ENCODE data around the gene TNIP2. TPM values are rescaled to one million over a fixed set of nuclear protein-coding genes. Genes with fewer than 3 reads are reported as not detected.
A peak's percentile ranks its signal among the peaks of the same experiment; 100 is the strongest.

The TNIP2 gene
- polyA plus RNA-seq, 2 donors, result 29.3 to 29.7 TPM

- Histone ChIP-seq H3K4me1 (ENCODE audit: control insufficient read depth in 2 of 2, insufficient read depth in 2 of 2, low read length in 1 of 2) (peaks cover 20 to 57% of the 10 kb centered on the region in 2 donors), H3K27me3 (ENCODE audit: control insufficient read depth in 1 of 2, insufficient read depth in 2 of 2, low read length in 2 of 2) (no peaks in the 10 kb centered on the region), H3K4me3 (ENCODE audit: low read depth in 1 of 2, low read length in 2 of 2) (peak overlapping the region; percentile 62 to 76), H3K27ac (ENCODE audit: low read depth in 2 of 2, low read length in 1 of 2) (peak overlapping the region; percentile 70 to 93), H3K36me3 (ENCODE audit: control insufficient read depth in 2 of 2, insufficient read depth in 2 of 2, low read length in 1 of 2) (peaks cover 0 to 2% of the 10 kb centered on the region in 2 donors), H3K9me3 (ENCODE audit: control insufficient read depth in 2 of 2, insufficient read depth in 1 of 2, low read depth in 1 of 2, low read length in 1 of 2) (no peaks in the 10 kb centered on the region)
- 12 to 15% methylated on average over 33 to 34 of the region's 34 CpGs for WGBS, 2 donors
Measured at GRCh38 chr4:2793586-2794485, 37.7 kb upstream of the TNIP2 start.

- Histone ChIP-seq H3K27ac (ENCODE audit: low read depth in 2 of 2, low read length in 1 of 2) (peak within 1 kb of the TSS; percentile 70 to 93), H3K4me3 (ENCODE audit: low read depth in 1 of 2, low read length in 2 of 2) (peak within 1 kb of the TSS; percentile 62 to 76), H3K9me3 (ENCODE audit: control insufficient read depth in 2 of 2, insufficient read depth in 1 of 2, low read depth in 1 of 2, low read length in 1 of 2) (no peaks in the 10 kb centered on the region), H3K4me1 (ENCODE audit: control insufficient read depth in 2 of 2, insufficient read depth in 2 of 2, low read length in 1 of 2) (peaks cover 16 to 50% of the 10 kb centered on the region in 2 donors), H3K36me3 (ENCODE audit: control insufficient read depth in 2 of 2, insufficient read depth in 2 of 2, low read length in 1 of 2) (peaks cover 0 to 2% of the 10 kb centered on the region in 2 donors), H3K27me3 (ENCODE audit: control insufficient read depth in 1 of 2, insufficient read depth in 2 of 2, low read length in 2 of 2) (no peaks in the 10 kb centered on the region)
- 8 to 13% methylated on average over 69 to 104 of the region's 104 CpGs for WGBS, 2 donors
Measured at GRCh38 chr4:2792711-2793585, 36.8 kb upstream of the TNIP2 start, which contains the start of gene SH3BP2. SH3BP2 (plus strand) TSS chr4:2793085; CDS start chr4:2820618, 27,533 bp downstream.

- Histone ChIP-seq H3K4me3 (ENCODE audit: low read depth in 1 of 2, low read length in 2 of 2) (no peak overlapping the region), H3K36me3 (ENCODE audit: control insufficient read depth in 2 of 2, insufficient read depth in 2 of 2, low read length in 1 of 2) (peaks cover 0 to 2% of the 10 kb centered on the region in 2 donors), H3K4me1 (ENCODE audit: control insufficient read depth in 2 of 2, insufficient read depth in 2 of 2, low read length in 1 of 2) (peaks cover 16 to 49% of the 10 kb centered on the region in 2 donors), H3K27ac (ENCODE audit: low read depth in 2 of 2, low read length in 1 of 2) (peak overlapping the region in 1 of 2 donors; percentile 16), H3K9me3 (ENCODE audit: control insufficient read depth in 2 of 2, insufficient read depth in 1 of 2, low read depth in 1 of 2, low read length in 1 of 2) (no peaks in the 10 kb centered on the region), H3K27me3 (ENCODE audit: control insufficient read depth in 1 of 2, insufficient read depth in 2 of 2, low read length in 2 of 2) (no peaks in the 10 kb centered on the region)
- WGBS, 2 donors, result 75 to 80% methylated on average over 7 to 8 of the region's 8 CpGs
Measured at GRCh38 chr4:2792396-2792710, 36.2 kb upstream of the TNIP2 start.

GRCh38 chr4:2791518-2792395 is 35.6 kb upstream of the TNIP2 start:
- H3K27me3 ChIP-seq (ENCODE audit: control insufficient read depth in 1 of 2, insufficient read depth in 2 of 2, low read length in 2 of 2), result no peaks in the 10 kb centered on the region
- 94% methylated on average over 10 of the region's 10 CpGs for WGBS, 2 donors
- peak overlapping the region in 1 of 2 donors; percentile 16 for H3K27ac ChIP-seq (ENCODE audit: low read depth in 2 of 2, low read length in 1 of 2)

GRCh38 chr4:2790583-2791517 is 34.7 kb upstream of the TNIP2 start:
- Histone ChIP-seq H3K27ac (ENCODE audit: low read depth in 2 of 2, low read length in 1 of 2) (peak overlapping the region in 1 of 2 donors; percentile 16), H3K4me1 (ENCODE audit: control insufficient read depth in 2 of 2, insufficient read depth in 2 of 2, low read length in 1 of 2) (peaks cover 7 to 37% of the 10 kb centered on the region in 2 donors)

More at GRCh38 chr4:2791518-2792395, 35.6 kb upstream of the TNIP2 start:
- H3K4me1 ChIP-seq (ENCODE audit: control insufficient read depth in 2 of 2, insufficient read depth in 2 of 2, low read length in 1 of 2), result peaks cover 12 to 43% of the 10 kb centered on the region in 2 donors
- H3K9me3 ChIP-seq (ENCODE audit: control insufficient read depth in 2 of 2, insufficient read depth in 1 of 2, low read depth in 1 of 2, low read length in 1 of 2), result no peaks in the 10 kb centered on the region
- no peak overlapping the region for H3K4me3 ChIP-seq (ENCODE audit: low read depth in 1 of 2, low read length in 2 of 2)
- peaks cover 0 to 2% of the 10 kb centered on the region in 2 donors for H3K36me3 ChIP-seq (ENCODE audit: control insufficient read depth in 2 of 2, insufficient read depth in 2 of 2, low read length in 1 of 2)

GRCh38 chr4:2789793-2790582 is 33.9 kb upstream of the TNIP2 start:
- H3K27me3 ChIP-seq (ENCODE audit: control insufficient read depth in 1 of 2, insufficient read depth in 2 of 2, low read length in 2 of 2), result no peaks in the 10 kb centered on the region
- peaks cover 6 to 28% of the 10 kb centered on the region in 2 donors for H3K4me1 ChIP-seq (ENCODE audit: control insufficient read depth in 2 of 2, insufficient read depth in 2 of 2, low read length in 1 of 2)
- no peak overlapping the region for H3K27ac ChIP-seq (ENCODE audit: low read depth in 2 of 2, low read length in 1 of 2)
- H3K4me3 ChIP-seq (ENCODE audit: low read depth in 1 of 2, low read length in 2 of 2), result no peak overlapping the region
- WGBS, 2 donors, result 79 to 86% methylated on average over 24 of the region's 24 CpGs
- H3K36me3 ChIP-seq (ENCODE audit: control insufficient read depth in 2 of 2, insufficient read depth in 2 of 2, low read length in 1 of 2), result no peaks in the 10 kb centered on the region
- H3K9me3 ChIP-seq (ENCODE audit: control insufficient read depth in 2 of 2, insufficient read depth in 1 of 2, low read depth in 1 of 2, low read length in 1 of 2), result no peaks in the 10 kb centered on the region

More at GRCh38 chr4:2790583-2791517, 34.7 kb upstream of the TNIP2 start:
- 69 to 72% methylated on average over 19 of the region's 19 CpGs for WGBS, 2 donors
- no peaks in the 10 kb centered on the region for H3K9me3 ChIP-seq (ENCODE audit: control insufficient read depth in 2 of 2, insufficient read depth in 1 of 2, low read depth in 1 of 2, low read length in 1 of 2)
- no peaks in the 10 kb centered on the region for H3K36me3 ChIP-seq (ENCODE audit: control insufficient read depth in 2 of 2, insufficient read depth in 2 of 2, low read length in 1 of 2)
- no peak overlapping the region for H3K4me3 ChIP-seq (ENCODE audit: low read depth in 1 of 2, low read length in 2 of 2)
- no peaks in the 10 kb centered on the region for H3K27me3 ChIP-seq (ENCODE audit: control insufficient read depth in 1 of 2, insufficient read depth in 2 of 2, low read length in 2 of 2)

- WGBS, 2 donors, result 95 to 99% methylated on average over 5 of the region's 5 CpGs
Measured at GRCh38 chr4:2789351-2789750, 33.2 kb upstream of the TNIP2 start.

More at GRCh38 chr4:2789351-2789750, 33.2 kb upstream of the TNIP2 start:
- H3K27me3 ChIP-seq (ENCODE audit: control insufficient read depth in 1 of 2, insufficient read depth in 2 of 2, low read length in 2 of 2), result no peaks in the 10 kb centered on the region
- H3K9me3 ChIP-seq (ENCODE audit: control insufficient read depth in 2 of 2, insufficient read depth in 1 of 2, low read depth in 1 of 2, low read length in 1 of 2), result peaks cover 0 to under 1% of the 10 kb centered on the region in 2 donors
- H3K4me1 ChIP-seq (ENCODE audit: control insufficient read depth in 2 of 2, insufficient read depth in 2 of 2, low read length in 1 of 2), result peaks cover 3 to 22% of the 10 kb centered on the region in 2 donors
- no peak overlapping the region for H3K27ac ChIP-seq (ENCODE audit: low read depth in 2 of 2, low read length in 1 of 2)
- H3K4me3 ChIP-seq (ENCODE audit: low read depth in 1 of 2, low read length in 2 of 2), result no peak overlapping the region
- no peaks in the 10 kb centered on the region for H3K36me3 ChIP-seq (ENCODE audit: control insufficient read depth in 2 of 2, insufficient read depth in 2 of 2, low read length in 1 of 2)

Measured in esophagus (tissue), 2 donors.